ENCODE data around the gene TEX48.

The TEX48 gene
- total RNA-seq, result 0 reads per million in 4 donors

GRCh38 chr9:114681594-114682332 is at the start of gene TEX48:
Gene TEX48, minus strand, starts transcription at chr9:114682192. Its CDS starts 10,469 bp downstream, at chr9:114671723.
- DNase-seq, result peak; percentile 37 to 89 (median 69)

GRCh38 chr9:114731701-114732100 is 49.7 kb upstream of the TEX48 start:
- no peak for DNase-seq

GRCh38 chr9:114729706-114730105 is 47.7 kb upstream of the TEX48 start:
- DNase-seq, result no peak

GRCh38 chr9:114725930-114726329 is 43.9 kb upstream of the TEX48 start:
- no peak for DNase-seq

- no peak for DNase-seq
These were observed 42.8 kb upstream of the TEX48 start for GRCh38 chr9:114724744-114725143.

GRCh38 chr9:114723931-114724330 is 41.9 kb upstream of the TEX48 start:
- DNase-seq, result no peak

GRCh38 chr9:114722937-114723620 is 41.1 kb upstream of the TEX48 start:
- DNase-seq, result no peak

- DNase-seq, result no peak
These were observed 40.2 kb upstream of the TEX48 start for GRCh38 chr9:114722081-114722621.

- no peak for DNase-seq
These were observed 39.6 kb upstream of the TEX48 start for GRCh38 chr9:114721491-114722079.

- no peak for DNase-seq
These were observed 38.2 kb upstream of the TEX48 start for GRCh38 chr9:114720086-114720676.

GRCh38 chr9:114719290-114719689 is 37.3 kb upstream of the TEX48 start:
- no peak for DNase-seq

- DNase-seq, result peak; percentile 18 to 99 (median 32)
These were observed 36.8 kb upstream of the TEX48 start for GRCh38 chr9:114718801-114719221.

GRCh38 chr9:114717908-114718486 is 36.0 kb upstream of the TEX48 start:
- peak in 1 of 5 donors; percentile 38 for DNase-seq

GRCh38 chr9:114709636-114710035 is 27.6 kb upstream of the TEX48 start:
- DNase-seq, result peak in 1 of 5 donors; percentile 54

GRCh38 chr9:114706711-114707110 is 24.7 kb upstream of the TEX48 start:
- DNase-seq, result no peak

GRCh38 chr9:114701988-114702387 is 20.0 kb upstream of the TEX48 start:
- no peak for DNase-seq

GRCh38 chr9:114697951-114698351 is 16.0 kb upstream of the TEX48 start:
- DNase-seq, result peak in 1 of 5 donors; percentile 76

- DNase-seq, result peak in 1 of 5 donors; percentile 94
These were observed 15.0 kb upstream of the TEX48 start for GRCh38 chr9:114696814-114697544.

GRCh38 chr9:114695948-114696347 is 14.0 kb upstream of the TEX48 start:
- peak in 1 of 5 donors; percentile 27 for DNase-seq

GRCh38 chr9:114694719-114695269 is 12.8 kb upstream of the TEX48 start:
- peak in 1 of 5 donors; percentile 79 for DNase-seq

GRCh38 chr9:114694146-114694545 is 12.2 kb upstream of the TEX48 start:
- no peak for DNase-seq
